Measurements from ENCODE around the gene ARHGAP27.
"Not testable (repeated sequence)": the region's sequence is repeated elsewhere in the genome, so short reads cannot be mapped to it uniquely, and the experiment has no call there.

ARHGAP27 gene

DNA sequence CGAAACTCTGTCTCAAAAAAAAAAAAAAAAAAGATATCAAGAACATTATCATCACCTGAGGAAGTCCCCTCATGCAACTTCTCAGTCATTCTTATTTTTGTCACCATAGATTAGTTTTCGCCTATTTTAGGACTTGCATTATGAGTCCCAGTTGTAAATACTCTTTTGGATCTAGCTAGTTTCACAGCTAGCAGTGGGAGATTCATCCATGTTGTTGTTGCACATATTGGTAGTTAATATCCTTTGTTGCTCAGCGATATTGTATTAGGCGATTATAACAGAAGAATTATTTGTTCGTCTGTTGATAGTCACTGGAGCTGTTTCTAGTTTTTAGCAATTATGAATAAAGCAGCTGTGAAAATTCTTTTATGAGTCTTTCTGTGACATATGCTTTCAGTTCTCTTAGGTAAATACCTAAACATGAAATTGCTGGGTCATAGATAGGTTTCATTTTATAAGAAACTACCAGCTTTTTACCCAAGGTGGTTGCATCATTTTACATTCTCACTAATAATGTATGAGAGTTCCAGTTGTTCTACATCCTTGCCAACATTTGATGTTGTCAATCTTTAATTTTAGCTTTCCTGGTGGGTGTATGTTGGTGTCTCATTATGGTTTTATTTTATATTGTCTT is 75.2 kb downstream of the ARHGAP27 start:
- peak; percentile 58 for ATAC-seq
- Mint-ChIP-seq H3K27me3 (peaks cover 29% of the 10 kb centered on the region), H3K9me3 (peaks cover 14 to 17% of the 10 kb centered on the region in 2 donors), H3K27ac (no peak overlapping the region), H3K4me3 (no peak overlapping the region), H3K4me1 (peaks cover 20% of the 10 kb centered on the region)
- no peak for DNase-seq

GRCh38 chr17:45355087-45355486 is 77.6 kb downstream of the ARHGAP27 start:
- Mint-ChIP-seq H3K27ac (no peak overlapping the region), H3K4me3 (no peak overlapping the region), H3K4me1 (peaks cover 27% of the 10 kb centered on the region), H3K9me3 (peaks cover 11 to 24% of the 10 kb centered on the region in 2 donors), H3K27me3 (peaks cover 9% of the 10 kb centered on the region)
- no peak for ATAC-seq
- no peak for DNase-seq

GRCh38 chr17:45353043-45353442 is 79.6 kb downstream of the ARHGAP27 start:
- ATAC-seq (peak; percentile 92), DNase-seq (peak; percentile 17 to 61)
- Mint-ChIP-seq H3K4me3 (peak overlapping the region; percentile 61 to 72), H3K9me3 (peaks cover 11 to 24% of the 10 kb centered on the region in 2 donors), H3K4me1 (peaks cover 27% of the 10 kb centered on the region), H3K27me3 (peaks cover 9% of the 10 kb centered on the region), H3K27ac (peak overlapping the region in 1 of 2 donors; percentile 50)

DNA sequence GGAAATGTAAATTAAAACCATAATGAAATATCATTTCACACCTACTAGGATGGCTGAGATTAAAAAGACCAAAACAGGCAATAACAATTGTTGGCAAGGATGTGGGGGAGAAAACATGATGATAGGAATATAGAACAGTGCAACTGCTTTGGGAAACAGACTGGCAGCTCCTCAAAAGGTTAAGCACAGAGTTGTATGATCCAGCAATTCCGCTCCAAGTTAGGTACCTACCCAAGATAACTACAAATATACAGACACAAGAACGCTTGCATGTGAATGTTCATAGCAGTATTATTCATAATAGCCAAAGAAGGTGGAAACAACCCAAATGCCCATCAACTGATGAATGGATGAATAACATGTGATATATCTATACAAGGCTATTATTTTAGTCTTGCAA is 80.8 kb downstream of the ARHGAP27 start:
- no peak for DNase-seq
- Mint-ChIP-seq H3K27me3 (peaks cover 9% of the 10 kb centered on the region), H3K9me3 (peaks cover 11 to 24% of the 10 kb centered on the region in 2 donors), H3K4me3 (no peak overlapping the region), H3K4me1 (peaks cover 20% of the 10 kb centered on the region), H3K27ac (no peak overlapping the region)
- no peak for ATAC-seq

DNA sequence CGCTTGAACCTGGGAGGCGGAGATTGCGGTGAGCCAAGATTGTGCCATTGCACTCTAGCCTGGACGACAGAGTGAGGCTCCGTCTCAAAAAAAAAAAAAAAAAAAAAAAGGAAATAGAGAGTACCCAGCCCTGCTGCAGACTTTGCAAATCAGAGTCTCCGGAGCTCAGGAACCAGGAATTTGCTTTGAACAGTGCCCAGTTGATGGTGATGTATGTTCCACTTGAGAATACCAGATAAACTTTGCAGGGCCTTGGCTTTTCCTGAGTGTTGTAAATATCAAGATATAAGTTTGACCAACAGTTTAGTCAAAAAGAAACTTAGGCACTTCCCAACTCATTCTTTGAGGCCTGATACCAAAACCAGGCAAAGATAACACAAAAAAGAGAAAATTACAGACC is 85.2 kb downstream of the ARHGAP27 start:
- no peak overlapping the region for H3K4me3 Mint-ChIP-seq
- DNase-seq = no peak
- no peaks in the 10 kb centered on the region for H3K27me3 Mint-ChIP-seq
- H3K27ac Mint-ChIP-seq = no peak overlapping the region
- no peak for ATAC-seq
- peaks cover 22% of the 10 kb centered on the region for H3K4me1 Mint-ChIP-seq
- H3K9me3 Mint-ChIP-seq = peaks cover 0 to 10% of the 10 kb centered on the region in 2 donors

DNA sequence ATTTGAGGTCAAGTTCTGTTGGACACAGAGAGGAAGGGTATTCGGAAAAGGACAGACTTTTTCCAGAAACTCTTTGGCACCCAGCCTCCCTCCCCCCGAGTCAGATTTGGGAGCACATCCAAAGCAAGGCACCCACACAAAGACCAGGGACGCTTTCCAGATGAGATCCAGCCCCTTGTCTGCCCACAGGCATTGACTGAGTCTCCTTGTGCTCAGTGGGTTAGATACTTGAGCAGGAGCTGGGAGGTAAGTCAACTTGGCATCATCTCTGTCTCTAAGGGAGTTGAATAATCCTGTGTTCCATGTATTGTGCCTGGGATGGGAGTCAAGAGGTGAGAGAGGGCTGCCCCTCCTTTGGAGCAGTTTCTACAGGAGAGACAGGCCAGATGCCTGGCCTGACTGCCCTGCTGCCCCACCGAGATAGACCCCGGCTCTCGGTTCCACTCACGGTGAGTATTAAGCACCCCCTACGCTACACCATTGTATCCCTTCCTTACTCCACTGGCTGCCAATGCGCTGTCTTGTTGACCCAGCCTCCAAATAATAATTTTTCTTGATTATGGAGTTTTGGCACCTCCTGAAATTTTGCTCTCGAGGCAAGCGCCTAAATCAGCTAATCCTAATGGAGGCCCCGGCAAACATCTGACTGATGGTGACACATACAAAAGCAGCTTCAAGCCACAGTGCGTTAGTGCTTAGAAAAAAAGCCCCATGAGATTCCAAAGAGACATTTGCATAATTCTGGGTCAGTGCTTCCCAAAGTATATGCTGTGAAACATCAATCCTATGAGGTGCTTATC is 86.3 kb downstream of the ARHGAP27 start:
- no peak for ATAC-seq
- Mint-ChIP-seq H3K27me3 (no peaks in the 10 kb centered on the region), H3K4me1 (peaks cover 15% of the 10 kb centered on the region), H3K4me3 (no peak overlapping the region), H3K27ac (no peak overlapping the region), H3K9me3 (peaks cover 0 to 2% of the 10 kb centered on the region in 2 donors)
- no peak for DNase-seq

GRCh38 chr17:45345554-45346215 is 87.0 kb downstream of the ARHGAP27 start:
- no peaks in the 10 kb centered on the region for H3K27me3 Mint-ChIP-seq
- DNase-seq (no peak), ATAC-seq (no peak)
- peaks cover 15% of the 10 kb centered on the region for H3K4me1 Mint-ChIP-seq
- no peak overlapping the region for H3K4me3 Mint-ChIP-seq
- H3K9me3 Mint-ChIP-seq = no peaks in the 10 kb centered on the region
- peak overlapping the region in 1 of 2 donors; percentile 82 for H3K27ac Mint-ChIP-seq

DNA sequence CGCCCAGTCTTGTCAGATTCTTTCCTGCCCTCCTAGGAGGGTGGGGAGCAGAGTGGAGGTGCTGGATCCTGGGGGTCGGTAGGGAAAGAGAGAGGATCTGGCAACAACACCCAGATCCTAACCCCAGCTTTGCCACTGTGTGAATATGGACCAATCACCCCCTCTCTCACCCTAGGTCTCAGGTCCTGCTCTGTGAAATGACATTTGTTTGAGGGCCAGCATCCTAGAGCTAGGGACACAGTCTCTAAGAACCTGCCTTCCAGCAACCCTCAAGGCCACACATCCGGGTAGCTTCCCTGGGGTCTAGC is 87.5 kb downstream of the ARHGAP27 start:
- H3K9me3 Mint-ChIP-seq = no peaks in the 10 kb centered on the region
- ATAC-seq (no peak), DNase-seq (no peak)
- H3K4me3 Mint-ChIP-seq = no peak overlapping the region
- peaks cover 15% of the 10 kb centered on the region for H3K4me1 Mint-ChIP-seq
- H3K27me3 Mint-ChIP-seq = peaks cover under 1% of the 10 kb centered on the region
- H3K27ac Mint-ChIP-seq = no peak overlapping the region

DNA sequence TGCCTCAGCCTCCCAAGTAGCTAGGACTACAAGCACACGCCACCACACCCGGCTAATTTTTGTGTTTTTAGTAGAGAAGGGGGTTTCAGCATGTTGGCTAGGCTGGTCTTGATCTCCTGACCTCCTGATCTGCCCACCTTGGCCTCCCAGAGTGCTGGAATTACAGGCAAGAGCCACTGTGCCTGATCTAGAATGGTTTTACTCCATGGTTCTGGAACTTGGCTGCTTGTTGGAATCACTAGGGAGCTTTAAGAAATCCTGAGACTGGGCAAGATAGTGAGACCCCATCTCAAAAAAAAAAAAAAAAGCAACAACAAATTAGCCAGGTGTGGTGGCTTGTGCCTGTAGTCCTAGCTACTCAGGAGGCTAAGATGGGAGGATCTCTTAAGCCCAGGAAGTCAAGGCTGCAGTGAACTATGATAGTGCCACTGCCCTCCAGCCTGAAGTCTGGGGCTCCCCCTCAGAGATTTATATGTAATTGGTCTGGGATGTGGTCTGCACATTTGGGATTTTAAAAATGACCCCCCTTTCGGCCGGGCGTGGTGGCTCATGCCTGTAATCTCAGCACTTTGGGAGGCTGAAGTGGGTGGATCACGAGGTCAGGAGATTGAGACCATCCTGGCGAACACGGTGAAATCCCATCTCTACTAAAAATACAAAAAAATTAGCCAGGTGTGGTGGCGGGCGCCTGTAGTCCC is 88.6 kb downstream of the ARHGAP27 start:
- not testable (repeated sequence) for H3K9me3 Mint-ChIP-seq, H3K27ac Mint-ChIP-seq, DNase-seq, ATAC-seq, H3K27me3 Mint-ChIP-seq, H3K4me3 Mint-ChIP-seq
- peaks cover 15% of the 10 kb centered on the region for H3K4me1 Mint-ChIP-seq

Measured in stimulated activated naive CD8-positive, alpha-beta T cell treated with anti-CD3 and anti-CD28 coated beads, Interleukin-15, amount 100 ng/mL, for 72 hours (primary cell).